CD4-positive, alpha-beta T cell (primary cell): Measurements from ENCODE around the gene SLC2A6. TPM values are rescaled to one million over a fixed set of nuclear protein-coding genes. Genes with fewer than 3 reads are reported as not detected.
A peak's percentile ranks its signal among the peaks of the same experiment; 100 is the strongest.

Source experiments
- ATAC-seq: fragments of 200-7000 bp; cut with Tn5 transposase; one replicate; pipeline ENCODE4 v1.10.0; 2022; ENCODE audit warnings: mild to moderate bottlenecking; ENCODE audit not compliant: poor library complexity
- CTCF ChIA-PET: fragments of 350-600 bp; sonication (Branson Sonifier 250); formaldehyde crosslinking; loops from one replicate; lab custom pipeline; 2021; ENCODE audit warnings: antibody characterized with exemption, inconsistent platforms; lab: Charles Lee
- POLR2A ChIA-PET: fragments of 350-600 bp; sonication (Branson Sonifier 250); formaldehyde crosslinking; loops from one replicate; lab custom pipeline; 2021; ENCODE audit warnings: antibody characterized with exemption, inconsistent platforms; lab: Charles Lee
- DNase-seq, 14 experiments: peaks; one replicate each; pipeline ENCODE4 v3.0.0-alpha.2; 2013 to 2020; ENCODE audit warnings: mixed read lengths in 2 of 14
- H3K27ac ChIP-seq, 2 donors: one replicate each; pipeline versions ENCODE4 v1.5.1 to v1.7.0; 2013; ENCODE audit warnings: low read length in 2 of 2, low read depth in 1 of 2, mild to moderate bottlenecking in 1 of 2
- H3K27me3 ChIP-seq, 2 experiments: 1 replicate in 1 of 2; 2 replicates in 1 of 2; pipeline versions ENCODE4 v1.6.1 to v1.7.0; 2013; ENCODE audit warnings: low read length in 2 of 2, control low read depth in 1 of 2, mild to moderate bottlenecking in 1 of 2, moderate library complexity in 1 of 2; ENCODE audit not compliant: insufficient read depth in 2 of 2, control insufficient read depth in 1 of 2
- H3K36me3 ChIP-seq: one replicate; pipeline ENCODE4 v1.6.1; 2013; ENCODE audit warnings: low read length, control low read depth; ENCODE audit not compliant: insufficient read depth
- H3K4me1 ChIP-seq: one replicate; pipeline ENCODE4 v1.6.1; 2013; ENCODE audit warnings: low read length, control low read depth; ENCODE audit not compliant: insufficient read depth
- H3K4me3 ChIP-seq: one replicate; pipeline ENCODE4 v1.5.1; 2013; ENCODE audit warnings: mild to moderate bottlenecking, low read length, moderate library complexity
- H3K9me3 ChIP-seq, 2 experiments: 1 replicate in 1 of 2; 2 replicates in 1 of 2; pipeline versions ENCODE4 v1.6.1 to v1.7.0; 2013; ENCODE audit warnings: low read length in 2 of 2, mild to moderate bottlenecking in 2 of 2, control low read depth in 1 of 2, moderate library complexity in 1 of 2; ENCODE audit not compliant: control insufficient read depth in 1 of 2, insufficient read depth in 1 of 2
- H3K27ac Mint-ChIP-seq: one replicate; pipeline ENCODE4 v1.8.0; 2020; ENCODE audit warnings: mixed read lengths
- H3K27me3 Mint-ChIP-seq: one replicate; pipeline ENCODE4 v1.8.0; 2021; ENCODE audit warnings: mixed read lengths
- H3K36me3 Mint-ChIP-seq: one replicate; pipeline ENCODE4 v1.8.0; 2021; ENCODE audit warnings: low read depth, mixed read lengths
- H3K4me1 Mint-ChIP-seq: one replicate; pipeline ENCODE4 v1.8.0; 2021; ENCODE audit warnings: low read depth, mixed read lengths
- H3K4me3 Mint-ChIP-seq: one replicate; pipeline ENCODE4 v1.8.0; 2020; ENCODE audit warnings: mild to moderate bottlenecking, mixed read lengths
- H3K9me3 Mint-ChIP-seq: one replicate; pipeline ENCODE4 v1.8.0; 2020; ENCODE audit warnings: mixed read lengths
- CTCF ChIP-seq: fragments of 200-600 bp; IDR thresholded peaks from one replicate; pipeline ENCODE4 v1.8.0; 2022; ENCODE audit warnings: antibody characterized with exemption, mild to moderate bottlenecking
- intact Hi-C, 2 experiments: fragments of 100-400 bp; cut with DNase I in 1 of 2; cut with micrococcal nuclease in 1 of 2; formaldehyde crosslinking; loops; one replicate each; pipeline versions ENCODE4 v1.15.1 to v1.9.0; 2023 to 2025; cut with DNase I, micrococcal nuclease
- total RNA-seq, 174 experiments: library from RNA in 2 of 174; stranded (reverse) in 2 of 174; gene quantifications; one replicate each; pipeline ENCODE4 v1.2.3 and lab custom pipeline; 2021 to 2026

SLC2A6 gene
- total RNA-seq, 2 experiments from 2014 or later = 1.8 to 3.2 TPM

- CTCF ChIA-PET = interaction anchor here (0.7 to 1.5 kb wide), 2 partner anchors 323 to 1772 kb away, joined by 4 read pairs; no protein-coding TSS in a partner anchor
- intact Hi-C loops = no loop called here
- peak overlapping the region; percentile 60 to 63 for H3K27ac ChIP-seq
- no peak for TF ChIP-seq CTCF
- H3K4me3 Mint-ChIP-seq = peak overlapping the region; percentile 83
- no peaks in the 10 kb centered on the region for H3K9me3 ChIP-seq
- H3K36me3 Mint-ChIP-seq = no peaks in the 10 kb centered on the region
- H3K27ac Mint-ChIP-seq = peak overlapping the region; percentile 90
- H3K4me3 ChIP-seq = peak overlapping the region; percentile 28
- no peaks in the 10 kb centered on the region for H3K36me3 ChIP-seq
- peak; percentile 72 for ATAC-seq
- peaks cover 24% of the 10 kb centered on the region for H3K4me1 Mint-ChIP-seq
- peaks cover 30% of the 10 kb centered on the region for H3K4me1 ChIP-seq
- H3K9me3 Mint-ChIP-seq = no peaks in the 10 kb centered on the region
- no peaks in the 10 kb centered on the region for H3K27me3 ChIP-seq
- H3K27me3 Mint-ChIP-seq = no peaks in the 10 kb centered on the region
- POLR2A ChIA-PET = interaction anchor here (0.7 to 1.7 kb wide), 11 partner anchors 22 to 361 kb away, joined by 3 to 9 read pairs (median 4); partner anchors contain the start of genes ADAMTSL2, MED22, RPL7A and SLC2A6
- peak in 9 of 14 experiments; percentile 26 to 66 (median 42) for DNase-seq
These were observed 30.5 kb upstream of the SLC2A6 start for GRCh38 chr9:133509179-133510083.

GRCh38 chr9:133508046-133508445, 29.1 kb upstream of the SLC2A6 start:
- peak overlapping the region; percentile 52 to 63 for H3K27ac ChIP-seq

More at GRCh38 chr9:133508046-133508445, 29.1 kb upstream of the SLC2A6 start:
- Histone ChIP-seq H3K4me3 (no peak overlapping the region), H3K9me3 (peaks cover under 1 to 3% of the 10 kb centered on the region in 2 experiments), H3K36me3 (no peaks in the 10 kb centered on the region), H3K4me1 (peaks cover 30% of the 10 kb centered on the region), H3K27me3 (no peaks in the 10 kb centered on the region)
- H3K4me1 Mint-ChIP-seq = peaks cover 24% of the 10 kb centered on the region
- H3K9me3 Mint-ChIP-seq = no peaks in the 10 kb centered on the region
- no peaks in the 10 kb centered on the region for H3K27me3 Mint-ChIP-seq
- POLR2A ChIA-PET = no interaction called here
- H3K27ac Mint-ChIP-seq = peak overlapping the region; percentile 90
- intact Hi-C loops = no loop called here
- no peak for TF ChIP-seq CTCF
- ATAC-seq = no peak
- no peak for DNase-seq
- CTCF ChIA-PET = no interaction called here
- no peaks in the 10 kb centered on the region for H3K36me3 Mint-ChIP-seq
- no peak overlapping the region for H3K4me3 Mint-ChIP-seq
